Endothelial cell of umbilical vein (primary cell): Measurements from ENCODE around the gene NUP62. TPM values are rescaled to one million over a fixed set of nuclear protein-coding genes. Genes with fewer than 3 reads are reported as not detected.

Experiments used
- BruUV-seq: library from RNA; stranded (reverse); fragments of 400-500 nt; replicated peaks from 2 replicates; lab custom pipeline; 2021; lab: Mats Ljungman, UMichigan
- CTCF ChIA-PET: fragments of 300-600, 350-600 bp; sonication (Branson Sonifier 250); formaldehyde crosslinking; loops from one replicate; lab custom pipeline; 2021; ENCODE audit warnings: antibody characterized with exemption, inconsistent platforms; lab: Charles Lee
- POLR2A ChIA-PET: fragments of 300-600, 350-600 bp; sonication (Branson Sonifier 250); formaldehyde crosslinking; loops from one replicate; lab custom pipeline; 2021; ENCODE audit warnings: antibody characterized with exemption, inconsistent platforms; lab: Charles Lee
- DNase-seq: peaks from one replicate; pipeline ENCODE4 v3.0.0-alpha.2; 2011; ENCODE audit warnings: low read depth, low spot score
- FAIRE-seq: peaks from 2 replicates; lab custom pipeline; 2011; peaks lifted over from hg19 to GRCh38; lab: Jason Lieb, UNC
- H2AFZ ChIP-seq: 2 replicates; pipeline ENCODE4 v1.6.0; 2012; ENCODE audit warnings: low read depth, low read length, control low read depth, inconsistent platforms
- H3K27ac ChIP-seq: 2 replicates; pipeline ENCODE4 v1.5.1; 2011; ENCODE audit warnings: low read depth, mild to moderate bottlenecking, control low read depth, low read length, moderate library complexity; ENCODE audit not compliant: insufficient read depth
- H3K27me3 ChIP-seq, 2 experiments: 2 replicates each; pipeline versions ENCODE4 v1.6.0 to v1.6.1; 2011; ENCODE audit warnings: low read length in 2 of 2, mixed read lengths in 1 of 2; ENCODE audit not compliant: control insufficient read depth in 2 of 2, insufficient read depth in 2 of 2
- H3K36me3 ChIP-seq, 2 experiments: 2 replicates in 1 of 2; 3 replicates in 1 of 2; pipeline ENCODE4 v1.5.1; 2011; ENCODE audit warnings: low read length in 2 of 2, mild to moderate bottlenecking in 1 of 2, moderate library complexity in 1 of 2; ENCODE audit not compliant: control insufficient read depth in 2 of 2, insufficient read depth in 2 of 2; ENCODE audit errors: extremely low read depth in 1 of 2
- H3K4me1 ChIP-seq: 3 replicates; pipeline ENCODE4 v1.5.1; 2011; ENCODE audit warnings: mild to moderate bottlenecking, low read length; ENCODE audit not compliant: control insufficient read depth, insufficient read depth; ENCODE audit errors: extremely low read depth
- H3K4me2 ChIP-seq: 2 replicates; pipeline ENCODE4 v1.6.1; 2011; ENCODE audit warnings: low read length, control low read depth, mixed read lengths; ENCODE audit not compliant: insufficient read depth
- H3K4me3 ChIP-seq, 3 experiments: fragments of 200-600 bp in 1 of 3; sonication (generic), shearing (Covaris generic) in 1 of 3; replicated peaks in 1 of 3; 2 replicates each; pipeline ENCODE4 v1.5.1; 2011 to 2016; ENCODE audit warnings: control low read depth in 3 of 3, low read length in 3 of 3, mild to moderate bottlenecking in 2 of 3, inconsistent platforms in 1 of 3, low read depth in 1 of 3, moderate library complexity in 1 of 3; ENCODE audit not compliant: insufficient read depth in 1 of 3
- H3K79me2 ChIP-seq: 2 replicates; pipeline ENCODE4 v1.6.0; 2012; ENCODE audit warnings: low read length, inconsistent platforms; ENCODE audit not compliant: control insufficient read depth, insufficient read depth
- H3K9ac ChIP-seq: replicated peaks from 2 replicates; pipeline ENCODE3; 2011; ENCODE audit warnings: low read length, control low read depth; ENCODE audit not compliant: insufficient read depth; ENCODE audit errors: extremely low read depth
- H3K9me1 ChIP-seq: replicated peaks from 3 replicates; pipeline ENCODE4 v1.6.0; 2011; ENCODE audit warnings: mild to moderate bottlenecking, low read length; ENCODE audit not compliant: control insufficient read depth, insufficient read depth; ENCODE audit errors: extremely low read depth
- H3K9me3 ChIP-seq: replicated peaks from 2 replicates; pipeline ENCODE4 v1.5.1; 2012; ENCODE audit warnings: low read length, inconsistent platforms; ENCODE audit not compliant: control insufficient read depth, insufficient read depth
- H4K20me1 ChIP-seq: replicated peaks from 2 replicates; pipeline ENCODE3; 2011; ENCODE audit warnings: mild to moderate bottlenecking, low read length; ENCODE audit not compliant: control insufficient read depth, insufficient read depth; ENCODE audit errors: extremely low read depth
- EZH2 ChIP-seq: IDR thresholded peaks from 2 replicates; pipeline ENCODE4 v1.6.1; 2012; ENCODE audit warnings: borderline replicate concordance, low read depth, mild to moderate bottlenecking, moderate library complexity, low read length, inconsistent platforms; ENCODE audit not compliant: severe bottlenecking
- FOS ChIP-seq: IDR thresholded peaks from 2 replicates; pipeline ENCODE4 v1.6.1; 2011; ENCODE audit warnings: mild to moderate bottlenecking, low read length, moderate library complexity, borderline replicate concordance; ENCODE audit not compliant: insufficient read depth
- GATA2 ChIP-seq: IDR thresholded peaks from 2 replicates; pipeline ENCODE4 v1.7.0; 2011; ENCODE audit warnings: low read depth, mild to moderate bottlenecking, moderate library complexity, mixed read lengths, low read length; ENCODE audit not compliant: insufficient read length, insufficient read depth
- JUN ChIP-seq: IDR thresholded peaks from 2 replicates; pipeline ENCODE4 v1.6.1; 2011; ENCODE audit warnings: borderline replicate concordance, low read depth; ENCODE audit not compliant: insufficient read length, insufficient read depth
- MYC ChIP-seq: IDR thresholded peaks from one replicate; pipeline ENCODE4 v1.6.1; 2011; ENCODE audit warnings: mild to moderate bottlenecking, low read depth, low read length
- POLR2A ChIP-seq: IDR thresholded peaks from 2 replicates; pipeline ENCODE4 v1.6.1; 2012; ENCODE audit warnings: low read depth, mild to moderate bottlenecking, control low read depth, low read length
- POLR2AphosphoS5 ChIP-seq: IDR thresholded peaks from 2 replicates; pipeline ENCODE4 v1.6.1; 2012; ENCODE audit warnings: low read depth, mild to moderate bottlenecking, control low read depth, low read length, moderate library complexity; ENCODE audit not compliant: insufficient read depth
- dilution Hi-C: fragments of 300-500 bp; cut with MboI; formaldehyde crosslinking; loops from one replicate; pipeline ENCODE4 v1.15.0; 2019; ENCODE audit warnings: low sequenced_read_pairs; ENCODE audit not compliant: extremely low pct_ligation_motif_present
- intact Hi-C: fragments of 100-400 bp; cut with micrococcal nuclease; formaldehyde crosslinking; loops from one replicate; pipeline ENCODE4 v1.10.0; 2022
- polyA plus RNA-seq, 4 experiments: library from polyadenylated mRNA; depleted of rRNA in 3 of 4; stranded (reverse) in 3 of 4; unstranded in 1 of 4; fragments of >200 nt; gene quantifications; 2 replicates each; pipeline versions ENCODE4 v1.2.1 to v1.2.3, GENCODE V29; 2011 to 2012; ENCODE audit warnings: missing spikeins in 1 of 4
- total RNA-seq: library from RNA; stranded (reverse); gene quantifications from 2 replicates; pipeline ENCODE4 v1.2.3, GENCODE V29; 2021
- TF ChIP-seq, protein P1 (sequence below), 2 donors: IDR thresholded peaks; 1 replicate in 1 of 2; 2 replicates in 1 of 2; pipeline ENCODE4 v1.5.1; 2011; ENCODE audit warnings: low read length in 2 of 2, mild to moderate bottlenecking in 2 of 2, moderate library complexity in 2 of 2, control low read depth in 1 of 2, inconsistent platforms in 1 of 2, low read depth in 1 of 2; ENCODE audit not compliant: insufficient read depth in 1 of 2; ENCODE audit errors: extremely low read depth in 1 of 2
- TF ChIP-seq, protein P2 (sequence below): IDR thresholded peaks from 2 replicates; pipeline ENCODE4 v1.6.1; 2011; ENCODE audit not compliant: insufficient read depth, insufficient read length

The NUP62 gene
- total and polyA plus RNA-seq, 2 donors (not counting 3 experiments of a cell fraction or from before 2014, with no cell fraction given): 32.0 to 93.7 TPM

- Histone ChIP-seq H3K79me2 (peaks cover 27% of the 10 kb centered on the region), H4K20me1 (no peaks in the 10 kb centered on the region), H3K27ac (no peak overlapping the region), H2AFZ (no peak overlapping the region), H3K4me3 (no peak overlapping the region), H3K9me1 (no peaks in the 10 kb centered on the region), H3K9ac (no peak overlapping the region), H3K9me3 (no peaks in the 10 kb centered on the region), H3K4me2 (no peak overlapping the region), H3K36me3 (peaks cover 3% of the 10 kb centered on the region in 2 experiments), H3K4me1 (peaks cover 10% of the 10 kb centered on the region), H3K27me3 (no peaks in the 10 kb centered on the region)
- DNase-seq (no peak), FAIRE-seq (no peak)
- dilution Hi-C loops: no loop called here
- intact Hi-C loops: no loop called here
- POLR2A ChIA-PET: no interaction called here
- no TSS peak for BruUV-seq
- TF ChIP-seq, protein P1, sequence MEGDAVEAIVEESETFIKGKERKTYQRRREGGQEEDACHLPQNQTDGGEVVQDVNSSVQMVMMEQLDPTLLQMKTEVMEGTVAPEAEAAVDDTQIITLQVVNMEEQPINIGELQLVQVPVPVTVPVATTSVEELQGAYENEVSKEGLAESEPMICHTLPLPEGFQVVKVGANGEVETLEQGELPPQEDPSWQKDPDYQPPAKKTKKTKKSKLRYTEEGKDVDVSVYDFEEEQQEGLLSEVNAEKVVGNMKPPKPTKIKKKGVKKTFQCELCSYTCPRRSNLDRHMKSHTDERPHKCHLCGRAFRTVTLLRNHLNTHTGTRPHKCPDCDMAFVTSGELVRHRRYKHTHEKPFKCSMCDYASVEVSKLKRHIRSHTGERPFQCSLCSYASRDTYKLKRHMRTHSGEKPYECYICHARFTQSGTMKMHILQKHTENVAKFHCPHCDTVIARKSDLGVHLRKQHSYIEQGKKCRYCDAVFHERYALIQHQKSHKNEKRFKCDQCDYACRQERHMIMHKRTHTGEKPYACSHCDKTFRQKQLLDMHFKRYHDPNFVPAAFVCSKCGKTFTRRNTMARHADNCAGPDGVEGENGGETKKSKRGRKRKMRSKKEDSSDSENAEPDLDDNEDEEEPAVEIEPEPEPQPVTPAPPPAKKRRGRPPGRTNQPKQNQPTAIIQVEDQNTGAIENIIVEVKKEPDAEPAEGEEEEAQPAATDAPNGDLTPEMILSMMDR (IDR thresholded peaks at IDR 0.05; ENCODE audit: extremely low read depth in 1 of 2, insufficient read depth in 1 of 2, low read depth in 1 of 2, low read length in 2 of 2): no peak
- TF ChIP-seq POLR2A (no peak), GATA2 (no peak), FOS (no peak), MYC (no peak), POLR2AphosphoS5 (no peak), EZH2 (no peak), JUN (no peak)
- TF ChIP-seq, protein P2, sequence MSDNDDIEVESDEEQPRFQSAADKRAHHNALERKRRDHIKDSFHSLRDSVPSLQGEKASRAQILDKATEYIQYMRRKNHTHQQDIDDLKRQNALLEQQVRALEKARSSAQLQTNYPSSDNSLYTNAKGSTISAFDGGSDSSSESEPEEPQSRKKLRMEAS: no peak
- CTCF ChIA-PET: no interaction called here
These were observed 2.2 kb upstream of the NUP62 start for GRCh38 chr19:49931293-49932040.
